HepG2 (cell line): ENCODE results near the gene DOC2A. TPM values are rescaled to one million over a fixed set of nuclear protein-coding genes. Genes with fewer than 3 reads are reported as not detected.

ENCODE experiments used
- ATF7-NPFF ChIP-seq: sonication (generic); formaldehyde crosslinking; IDR thresholded peaks from 2 replicates; pipeline ENCODE4 v1.8.1; 2023; ENCODE audit warnings: mild to moderate bottlenecking, low read depth, missing genetic modification reagents, moderate library complexity
- DNMT1 ChIP-seq: sonication (generic); formaldehyde crosslinking; IDR thresholded peaks from 2 replicates; pipeline ENCODE4 v1.5.1; 2020; ENCODE audit warnings: mild to moderate bottlenecking, missing genetic modification reagents
- IKZF4 ChIP-seq: sonication (generic); formaldehyde crosslinking; IDR thresholded peaks from 2 replicates; pipeline ENCODE4 v1.5.1; 2020; ENCODE audit warnings: borderline replicate concordance, mild to moderate bottlenecking, low read depth, missing genetic modification reagents; ENCODE audit errors: not compliant biosample characterization
- KLF13 ChIP-seq: sonication (generic); formaldehyde crosslinking; IDR thresholded peaks from 2 replicates; pipeline ENCODE4 v1.4.0; 2020; ENCODE audit warnings: mild to moderate bottlenecking, missing genetic modification reagents
- KLF16 ChIP-seq, 2 experiments: sonication (generic) in 1 of 2; formaldehyde crosslinking in 1 of 2; IDR thresholded peaks; 2 replicates each; pipeline versions ENCODE4 v1.6.1 to v1.8.0; 2016 to 2023; ENCODE audit warnings: missing genetic modification reagents in 2 of 2, missing compliant biosample characterization in 1 of 2
- MAFG ChIP-seq: sonication (generic); formaldehyde crosslinking; IDR thresholded peaks from 2 replicates; pipeline ENCODE4 v1.5.1; 2020; ENCODE audit warnings: mild to moderate bottlenecking, missing genetic modification reagents
- RFX5 ChIP-seq: IDR thresholded peaks from 2 replicates; pipeline ENCODE4 v1.6.1; 2011; ENCODE audit warnings: low read depth, low read length, improper control_type of control experiment
- RFXANK ChIP-seq: IDR thresholded peaks from 2 replicates; pipeline ENCODE4 v1.6.1; 2016
- RXRA ChIP-seq: sonication (generic); formaldehyde crosslinking; IDR thresholded peaks from 2 replicates; pipeline ENCODE4 v1.5.1; 2020; ENCODE audit warnings: missing genetic modification reagents
- SMAD1 ChIP-seq: sonication (generic); formaldehyde crosslinking; IDR thresholded peaks from 2 replicates; pipeline ENCODE4 v1.4.0; 2020; ENCODE audit warnings: missing genetic modification reagents, low read depth, mild to moderate bottlenecking, borderline replicate concordance
- SMC3 ChIP-seq: IDR thresholded peaks from 2 replicates; pipeline ENCODE4 v1.6.1; 2011; ENCODE audit warnings: low read length, improper control_type of control experiment
- TEAD3 ChIP-seq: optimal IDR thresholded peaks from 2 replicates; pipeline ENCODE3; 2016; ENCODE audit warnings: borderline replicate concordance
- THAP11 ChIP-seq: IDR thresholded peaks from 2 replicates; pipeline ENCODE4 v1.6.1; 2016; ENCODE audit warnings: missing biosample characterization, missing genetic modification reagents
- UBTF ChIP-seq: sonication (generic); formaldehyde crosslinking; IDR thresholded peaks from 2 replicates; pipeline ENCODE4 v1.4.0; 2020; ENCODE audit warnings: mild to moderate bottlenecking, missing genetic modification reagents
- ZNF225 ChIP-seq: sonication (generic); formaldehyde crosslinking; IDR thresholded peaks from 2 replicates; pipeline ENCODE4 v1.4.0; 2020; ENCODE audit warnings: mild to moderate bottlenecking, missing genetic modification reagents
- ZNF292 ChIP-seq: sonication (generic); formaldehyde crosslinking; IDR thresholded peaks from 2 replicates; pipeline ENCODE4 v1.8.1; 2022; ENCODE audit warnings: mild to moderate bottlenecking, low read depth, missing genetic modification reagents, borderline replicate concordance
- ZNF646 ChIP-seq: sonication (generic); formaldehyde crosslinking; IDR thresholded peaks from 2 replicates; pipeline ENCODE4 v1.9.0; 2021; ENCODE audit warnings: mild to moderate bottlenecking, missing genetic modification reagents
- polyA plus RNA-seq, 8 experiments: library from polyadenylated mRNA; depleted of rRNA in 3 of 8; stranded (reverse) in 7 of 8; unstranded in 1 of 8; fragments of >200 nt; fragmentation: Illumina TruSeq in 4 of 8; extraction: Trizol in 4 of 8; gene quantifications; 2 replicates each; pipeline versions ENCODE4 v1.2.1 to v1.2.3, GENCODE V29; 2011 to 2016; ENCODE audit warnings: low read depth in 4 of 8, missing spikeins in 1 of 8, mixed read lengths in 1 of 8; ENCODE audit not compliant: insufficient read depth in 1 of 8
- total RNA-seq, 5 experiments: library from RNA; depleted of rRNA; stranded (reverse); fragments of >200 nt; fragmentation: Illumina TruSeq; extraction: Trizol; gene quantifications; 2 replicates each; pipeline ENCODE4 v1.2.3, GENCODE V29; 2016; ENCODE audit warnings: low read depth in 1 of 5

Gene DOC2A
- total and polyA plus RNA-seq, 2 of the 13 experiments (the other 11 are each of a cell fraction or from before 2014, with no cell fraction given), result 0.15 to 0.55 TPM

- TF ChIP-seq UBTF (CRISPR knock-in tag) (peak; percentile 51; the same call in 1 of the 2 replicates), ATF7-NPFF (peak; percentile 62; the same call in 1 of the 2 replicates), KLF16 (CRISPR knock-in tag; IDR thresholded peaks at IDR 0.05) (peak in 1 of 2 experiments; percentile 61; a peak in 1 of 4 replicates), SMAD1 (peak; percentile 40; the same call in 1 of the 2 replicates), ZNF225 (CRISPR knock-in tag) (peak; percentile 80; the same call in 1 of the 2 replicates), ZNF292 (CRISPR knock-in tag) (peak; percentile 48; the same call in 1 of the 2 replicates), RFXANK (0 out of 2 replicates have a peak, but pooled peaks have one; percentile 28), KLF13 (0 out of 2 replicates have a peak, but pooled peaks have one; percentile 21), IKZF4 (CRISPR knock-in tag) (peak; percentile 33), RXRA (peak; percentile 65; the same call in 1 of the 2 replicates), RFX5 (peak; percentile 53; the same call in 1 of the 2 replicates), SMC3 (peak; percentile 42), ZNF646 (CRISPR knock-in tag) (peak; percentile 52; the same call in 1 of the 2 replicates), TEAD3 (CRISPR knock-in tag) (peak; percentile 69), MAFG (no peak), DNMT1 (CRISPR knock-in tag) (no peak), THAP11 (peak; percentile 49; the same call in 1 of the 2 replicates)
These were observed 44.2 kb upstream of the DOC2A start (continued) for GRCh38 chr16:30054959-30055553.
